ENCODE measurements around the gene AUTS2. TPM values are rescaled to one million over a fixed set of nuclear protein-coding genes. Genes with fewer than 3 reads are reported as not detected.

The AUTS2 gene
- total and polyA plus RNA-seq, 2 of the 8 experiments (the other 6 are each of a cell fraction or from before 2014, with no cell fraction given) = 25.9 to 101 TPM

GRCh38 chr7:69816501-69816900 is 218.2 kb downstream of the AUTS2 start:
- H3K56ac ChIP-seq (replicated peaks; ENCODE audit: insufficient read length, low read depth, low read length) = no peak overlapping the region
- H4K8ac ChIP-seq (ENCODE audit: extremely low read depth, insufficient read depth, low read length) = no peak overlapping the region
- H3K18ac ChIP-seq (ENCODE audit: extremely low read depth, low read length) = no peak overlapping the region
- H2AFZ ChIP-seq (ENCODE audit: low read length) = no peak overlapping the region
- H3K14ac ChIP-seq (ENCODE audit: insufficient read length) = no peak overlapping the region
- no peaks in the 10 kb centered on the region for H4K20me1 ChIP-seq (replicated peaks in 1 of 2; ENCODE audit: control insufficient read depth in 1 of 2, insufficient read depth in 2 of 2, low read length in 2 of 2)
- H3K9ac ChIP-seq (replicated peaks in 1 of 4; ENCODE audit: extremely low read depth in 1 of 4, low read depth in 3 of 4, low read length in 3 of 4) = no peak overlapping the region
- no peak overlapping the region for H3K23ac ChIP-seq (ENCODE audit: insufficient read length)
- no peak overlapping the region for H4K5ac ChIP-seq (ENCODE audit: insufficient read length, low read depth, low read length)
- H2BK12ac ChIP-seq (ENCODE audit: low read depth, low read length) = no peak overlapping the region
- peaks cover 2 to 11% (median 6%) of the 10 kb centered on the region in 4 experiments; a peak in 4 of 7 replicates for H3K4me1 ChIP-seq (replicated peaks in 1 of 4; ENCODE audit: control insufficient read depth in 3 of 4, insufficient read depth in 4 of 4, low read length in 3 of 4)
- no peak overlapping the region for H3K27ac ChIP-seq (ENCODE audit: low read depth, low read length)
- no peak overlapping the region for H2BK20ac ChIP-seq (ENCODE audit: low read length)
- H3K79me2 ChIP-seq (ENCODE audit: control insufficient read depth in 1 of 2, insufficient read depth in 2 of 2, low read length in 2 of 2) = no peaks in the 10 kb centered on the region
- no peaks in the 10 kb centered on the region for H3K36me3 ChIP-seq (ENCODE audit: control insufficient read depth in 2 of 4, insufficient read depth in 4 of 4, low read length in 3 of 4)
- H3K4me3 ChIP-seq (ENCODE audit: extremely low read depth in 1 of 4, insufficient read depth in 2 of 4, low read depth in 3 of 4, low read length in 4 of 4) = no peak overlapping the region
- H3K9me3 ChIP-seq (ENCODE audit: insufficient read depth in 2 of 2, low read depth in 1 of 2, low read length in 1 of 2) = no peaks in the 10 kb centered on the region
- no peaks in the 10 kb centered on the region for H3K27me3 ChIP-seq (replicated peaks in 1 of 4; ENCODE audit: control insufficient read depth in 3 of 4, extremely low read depth in 1 of 4, insufficient read depth in 3 of 4, low read length in 3 of 4)
- H2BK15ac ChIP-seq (ENCODE audit: low read length) = no peak overlapping the region
- H2AK5ac ChIP-seq (ENCODE audit: low read depth, low read length) = no peak overlapping the region
- CTCF ChIA-PET (ENCODE audit: partially characterized antibody) = interaction anchor here (0.7 to 1.4 kb wide), 2 partner anchors 23 to 190 kb away, joined by 3 read pairs; no protein-coding TSS in a partner anchor
- no peak overlapping the region for H4K91ac ChIP-seq (replicated peaks; ENCODE audit: insufficient read length, low read length)
- FAIRE-seq = no peak
- DNase-seq (ENCODE audit: low read depth in 1 of 2, low spot score in 2 of 2) = no peak
- WGBS, 2 experiments (ENCODE audit: extremely low coverage in 1 of 2, insufficient coverage in 1 of 2, insufficient read length in 1 of 2, insufficient replicate concordance in 2 of 2, low coverage in 1 of 2, low lambda C conversion rate in 2 of 2, missing lambda C conversion rate in 1 of 2) = 94% methylated on average over 3 of the region's 3 CpGs; no CpG with 5 or more reads in 1 of the 2 experiments
- no peak overlapping the region for H3K4me2 ChIP-seq (ENCODE audit: insufficient read depth in 1 of 2, low read depth in 2 of 2, low read length in 2 of 2)
- H2BK120ac ChIP-seq (replicated peaks; ENCODE audit: low read depth, low read length) = no peak overlapping the region
- H2BK5ac ChIP-seq (ENCODE audit: low read depth, low read length) = no peak overlapping the region
- H3K23me2 ChIP-seq (ENCODE audit: low read depth, low read length) = no peaks in the 10 kb centered on the region
- no peak overlapping the region for H3K4ac ChIP-seq (replicated peaks; ENCODE audit: insufficient read length, low read depth, low read length)
- no peaks in the 10 kb centered on the region; the same call in 1 of the 2 replicates for H3K79me1 ChIP-seq (ENCODE audit: low read depth, low read length)
- POLR2A ChIA-PET (ENCODE audit: partially characterized antibody) = no interaction called here
- TF ChIP-seq TEAD4 (IDR thresholded peaks at IDR 0.05; ENCODE audit: low read depth, low read length) = no peak
- no peak for TF ChIP-seq GTF2F1 (IDR thresholded peaks at IDR 0.05; ENCODE audit: borderline replicate concordance, low read depth, low read length)
- no peak for TF ChIP-seq ASH2L (IDR thresholded peaks at IDR 0.05; ENCODE audit: low read length)
- no peak for TF ChIP-seq CHD2 (IDR thresholded peaks at IDR 0.05; ENCODE audit: low read length)
- no peak for TF ChIP-seq TAF1 (IDR thresholded peaks at IDR 0.05; ENCODE audit: low read depth, low read length)
- TF ChIP-seq EGR1 (IDR thresholded peaks at IDR 0.05; ENCODE audit: borderline replicate concordance, low read depth, low read length) = no peak
- no peak for TF ChIP-seq ATF3 (IDR thresholded peaks at IDR 0.05; ENCODE audit: insufficient read depth, low read depth, low read length)
- no peak for TF ChIP-seq YY1 (IDR thresholded peaks at IDR 0.05; ENCODE audit: low read depth, low read length)
- no peak for TF ChIP-seq TAF7 (optimal IDR thresholded peaks at IDR 0.05; ENCODE audit: borderline replicate concordance, low read depth, low read length)
- no peak for TF ChIP-seq KDM4A (IDR thresholded peaks at IDR 0.05; ENCODE audit: low read depth, low read length, severe bottlenecking)
- TF ChIP-seq RAD21 (IDR thresholded peaks at IDR 0.05 in 1 of 2, conservative IDR thresholded peaks at IDR 0.05 in 1 of 2; ENCODE audit: low read depth in 2 of 2, low read length in 2 of 2) = no peak
- TF ChIP-seq PHF8 (conservative IDR thresholded peaks at IDR 0.05; ENCODE audit: low read depth, low read length) = no peak
- no peak for TF ChIP-seq NANOG (IDR thresholded peaks at IDR 0.05; ENCODE audit: insufficient read depth, low read depth, low read length, poor library complexity, severe bottlenecking)
